A673 (cell line): ENCODE measurements around the gene TGFB1I1. TPM values are rescaled to one million over a fixed set of nuclear protein-coding genes. Genes with fewer than 3 reads are reported as not detected.

Experiments used
- BruUV-seq: library from RNA; stranded (reverse); fragments of 400-500 nt; replicated peaks from 2 replicates; lab custom pipeline; 2021; lab: Mats Ljungman, UMichigan
- CTCF ChIA-PET: fragments of 300-600 bp; sonication (Branson Sonifier 250); formaldehyde crosslinking; loops from one replicate; lab custom pipeline; 2022; ENCODE audit warnings: antibody characterized with exemption; lab: Charles Lee
- POLR2A ChIA-PET: fragments of 300-600 bp; sonication (Branson Sonifier 250); formaldehyde crosslinking; loops from one replicate; lab custom pipeline; 2022; ENCODE audit warnings: antibody characterized with exemption; ENCODE audit not compliant: low non-redundant PET; lab: Charles Lee
- DNase-seq: peaks from one replicate; pipeline ENCODE4 v3.0.0-alpha.2; 2015; ENCODE audit warnings: low spot score
- H3K27ac ChIP-seq: fragments of 200-600 bp; sonication (generic); 2 replicates; pipeline ENCODE4 v1.5.1; 2016; ENCODE audit warnings: mixed run types, low read depth, mild to moderate bottlenecking, mixed read lengths, antibody characterized with exemption, low read length; ENCODE audit not compliant: poor library complexity, severe bottlenecking
- H3K27me3 ChIP-seq: fragments of 200-600 bp; sonication (generic); replicated peaks from 2 replicates; pipeline ENCODE4 v1.6.1; 2017; ENCODE audit warnings: mixed run types, low read depth, mild to moderate bottlenecking, mixed read lengths, antibody characterized with exemption, low read length; ENCODE audit not compliant: insufficient read depth, poor library complexity
- H3K36me3 ChIP-seq: fragments of 200-600 bp; sonication (generic); 2 replicates; pipeline ENCODE4 v1.6.1; 2016; ENCODE audit warnings: mixed run types, mild to moderate bottlenecking, mixed read lengths, antibody characterized with exemption, low read length; ENCODE audit not compliant: insufficient read depth, poor library complexity, severe bottlenecking
- H3K4me1 ChIP-seq: fragments of 200-600 bp; sonication (generic); 2 replicates; pipeline ENCODE4 v1.6.1; 2017; ENCODE audit warnings: mixed run types, mild to moderate bottlenecking, mixed read lengths, antibody characterized with exemption, low read length; ENCODE audit not compliant: insufficient read depth, poor library complexity, severe bottlenecking
- H3K4me3 ChIP-seq: fragments of 200-600 bp; sonication (generic); 2 replicates; pipeline ENCODE4 v1.5.1; 2016; ENCODE audit warnings: low read depth, mixed run types, mild to moderate bottlenecking, mixed read lengths, low read length; ENCODE audit not compliant: poor library complexity, severe bottlenecking
- H3K9me3 ChIP-seq: fragments of 200-600 bp; sonication (generic); 2 replicates; pipeline ENCODE4 v1.6.1; 2016; ENCODE audit warnings: mixed run types, low read depth, mild to moderate bottlenecking, mixed read lengths, antibody characterized with exemption, low read length; ENCODE audit not compliant: poor library complexity, severe bottlenecking
- CTCF ChIP-seq: fragments of 300-800, 200-600 bp; sonication (generic); conservative IDR thresholded peaks from 2 replicates; pipeline ENCODE4 v1.5.1; 2017; ENCODE audit warnings: low read depth, mild to moderate bottlenecking, antibody characterized with exemption, low read length, moderate library complexity, mixed read lengths
- EZH2 ChIP-seq: fragments of 200-600 bp; sonication (generic); IDR thresholded peaks from 2 replicates; pipeline ENCODE4 v1.6.1; 2017; ENCODE audit warnings: borderline replicate concordance, low read depth, mild to moderate bottlenecking, mixed read lengths, antibody characterized with exemption, low read length; ENCODE audit not compliant: poor library complexity, severe bottlenecking
- intact Hi-C: fragments of 100-400 bp; cut with micrococcal nuclease; formaldehyde crosslinking; loops from one replicate; pipeline ENCODE4 v1.10.0; 2022; ENCODE audit not compliant: unreplicated experiment
- total RNA-seq: library from RNA; stranded (reverse); gene quantifications from 2 replicates; pipeline ENCODE4 v1.2.3, GENCODE V29; 2021

The TGFB1I1 gene
- total RNA-seq, 1 experiment from 2014 or later = 3.3 TPM

- no TSS peak for BruUV-seq
- POLR2A ChIA-PET = no interaction called here
- no peaks in the 10 kb centered on the region for H3K9me3 ChIP-seq
- TF ChIP-seq EZH2 = no peak
- no peak for TF ChIP-seq CTCF
- no peaks in the 10 kb centered on the region for H3K36me3 ChIP-seq
- no peak overlapping the region for H3K4me3 ChIP-seq
- intact Hi-C loops = no loop called here
- DNase-seq = no peak
- H3K4me1 ChIP-seq = no peaks in the 10 kb centered on the region
- CTCF ChIA-PET = no interaction called here
- peaks cover 13% of the 10 kb centered on the region for H3K27me3 ChIP-seq
- no peak overlapping the region for H3K27ac ChIP-seq
Observed at GRCh38 chr16:31429314-31429713, 42.6 kb upstream of the TGFB1I1 start.

- Histone ChIP-seq H3K4me1 (no peaks in the 10 kb centered on the region), H3K27me3 (peaks cover 13% of the 10 kb centered on the region), H3K9me3 (no peaks in the 10 kb centered on the region), H3K27ac (no peak overlapping the region), H3K36me3 (no peaks in the 10 kb centered on the region), H3K4me3 (no peak overlapping the region)
- ChIA-PET CTCF (no interaction called here), POLR2A (no interaction called here)
- intact Hi-C loops = no loop called here
- TF ChIP-seq EZH2 = no peak
- no peak for TF ChIP-seq CTCF
- BruUV-seq = no TSS peak
- no peak for DNase-seq
Observed at GRCh38 chr16:31429796-31430195, 42.2 kb upstream of the TGFB1I1 start.

GRCh38 chr16:31430380-31431052 lies 41.4 kb upstream of the TGFB1I1 start:
- Histone ChIP-seq H3K9me3 (no peaks in the 10 kb centered on the region), H3K27me3 (peaks cover 13% of the 10 kb centered on the region), H3K36me3 (no peaks in the 10 kb centered on the region), H3K4me1 (no peaks in the 10 kb centered on the region), H3K4me3 (no peak overlapping the region), H3K27ac (no peak overlapping the region)
- CTCF ChIA-PET = no interaction called here
- BruUV-seq = no TSS peak
- no peak for DNase-seq
- POLR2A ChIA-PET = no interaction called here
- intact Hi-C loops = no loop called here
- no peak for TF ChIP-seq CTCF
- TF ChIP-seq EZH2 = no peak
